ENCODE measurements around the gene CDH22. TPM values are rescaled to one million over a fixed set of nuclear protein-coding genes. Genes with fewer than 3 reads are reported as not detected.

Gene CDH22
- total and polyA plus RNA-seq, 2 experiments from 2014 or later, result 0.08 to 0.10 TPM

DNA sequence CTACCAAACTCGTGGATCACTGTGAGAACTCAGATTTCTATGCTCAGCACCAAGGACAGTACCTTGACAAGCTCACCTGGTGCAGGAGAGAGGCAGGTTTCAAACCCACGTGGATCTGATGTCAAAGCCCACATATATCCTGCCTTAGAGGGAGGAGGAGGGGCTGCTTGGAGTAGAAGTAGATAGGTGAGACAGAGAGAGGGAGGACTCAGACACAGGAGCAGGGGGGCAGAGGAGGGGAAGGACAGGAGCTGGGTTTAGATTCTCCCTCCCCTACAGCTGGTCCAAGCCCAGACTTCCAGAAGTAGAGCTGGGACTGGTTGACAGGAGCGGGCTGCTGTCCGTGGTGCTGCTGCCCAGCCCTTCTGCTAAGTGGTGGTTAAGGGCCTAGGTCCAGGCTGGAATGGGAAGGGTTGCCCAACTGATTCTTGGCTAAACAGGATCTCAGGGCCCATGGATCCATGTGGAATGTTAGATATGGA lies 77.5 kb downstream of the CDH22 start:
- Histone ChIP-seq H4K20me1 (replicated peaks; ENCODE audit: insufficient read depth) (no peaks in the 10 kb centered on the region), H3K4me3 (no peak overlapping the region), H3K4me2 (no peak overlapping the region), H3K4me1 (ENCODE audit: insufficient read depth) (peaks cover 4% of the 10 kb centered on the region; the same call in 1 of the 2 replicates), H3K27me3 (ENCODE audit: insufficient read depth) (no peaks in the 10 kb centered on the region), H3K27ac (ENCODE audit: low read depth) (no peak overlapping the region), H2AFZ (no peak overlapping the region), H3K36me3 (ENCODE audit: insufficient read depth) (no peaks in the 10 kb centered on the region), H3F3A (replicated peaks; ENCODE audit: low read depth) (no peaks in the 10 kb centered on the region), H3K79me2 (replicated peaks; ENCODE audit: insufficient read depth) (no peaks in the 10 kb centered on the region), H3K9me2 (ENCODE audit: insufficient read depth) (no peaks in the 10 kb centered on the region)
- Mint-ChIP-seq H3K36me3 (ENCODE audit: low read depth) (no peaks in the 10 kb centered on the region), H3K27ac (no peak overlapping the region), H3K27me3 (ENCODE audit: insufficient read depth, low read depth, poor library complexity) (peaks cover 12% of the 10 kb centered on the region), H3K4me1 (peaks cover 14% of the 10 kb centered on the region; the same call in 2 of the 3 replicates), H3K4me3 (no peak overlapping the region), H3K9me3 (no peaks in the 10 kb centered on the region)
- no peak for TF ChIP-seq NANOG (IDR thresholded peaks at IDR 0.05; ENCODE audit: borderline replicate concordance)
- TF ChIP-seq EZH2phosphoT487 (IDR thresholded peaks at IDR 0.05; ENCODE audit: unreplicated experiment), result no peak
- no peak for TF ChIP-seq POLR2AphosphoS5 (IDR thresholded peaks at IDR 0.05; ENCODE audit: low read depth)
- TF ChIP-seq, protein P1, sequence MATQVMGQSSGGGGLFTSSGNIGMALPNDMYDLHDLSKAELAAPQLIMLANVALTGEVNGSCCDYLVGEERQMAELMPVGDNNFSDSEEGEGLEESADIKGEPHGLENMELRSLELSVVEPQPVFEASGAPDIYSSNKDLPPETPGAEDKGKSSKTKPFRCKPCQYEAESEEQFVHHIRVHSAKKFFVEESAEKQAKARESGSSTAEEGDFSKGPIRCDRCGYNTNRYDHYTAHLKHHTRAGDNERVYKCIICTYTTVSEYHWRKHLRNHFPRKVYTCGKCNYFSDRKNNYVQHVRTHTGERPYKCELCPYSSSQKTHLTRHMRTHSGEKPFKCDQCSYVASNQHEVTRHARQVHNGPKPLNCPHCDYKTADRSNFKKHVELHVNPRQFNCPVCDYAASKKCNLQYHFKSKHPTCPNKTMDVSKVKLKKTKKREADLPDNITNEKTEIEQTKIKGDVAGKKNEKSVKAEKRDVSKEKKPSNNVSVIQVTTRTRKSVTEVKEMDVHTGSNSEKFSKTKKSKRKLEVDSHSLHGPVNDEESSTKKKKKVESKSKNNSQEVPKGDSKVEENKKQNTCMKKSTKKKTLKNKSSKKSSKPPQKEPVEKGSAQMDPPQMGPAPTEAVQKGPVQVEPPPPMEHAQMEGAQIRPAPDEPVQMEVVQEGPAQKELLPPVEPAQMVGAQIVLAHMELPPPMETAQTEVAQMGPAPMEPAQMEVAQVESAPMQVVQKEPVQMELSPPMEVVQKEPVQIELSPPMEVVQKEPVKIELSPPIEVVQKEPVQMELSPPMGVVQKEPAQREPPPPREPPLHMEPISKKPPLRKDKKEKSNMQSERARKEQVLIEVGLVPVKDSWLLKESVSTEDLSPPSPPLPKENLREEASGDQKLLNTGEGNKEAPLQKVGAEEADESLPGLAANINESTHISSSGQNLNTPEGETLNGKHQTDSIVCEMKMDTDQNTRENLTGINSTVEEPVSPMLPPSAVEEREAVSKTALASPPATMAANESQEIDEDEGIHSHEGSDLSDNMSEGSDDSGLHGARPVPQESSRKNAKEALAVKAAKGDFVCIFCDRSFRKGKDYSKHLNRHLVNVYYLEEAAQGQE (IDR thresholded peaks at IDR 0.05; ENCODE audit: unreplicated experiment), result peak; percentile 70
- ATAC-seq (peak; percentile 91), DNase-seq (ENCODE audit: low spot score) (peak; percentile 85)

GRCh38 chr20:46230106-46230491 lies 78.2 kb downstream of the CDH22 start:
- peaks cover 10% of the 10 kb centered on the region for H3K27me3 Mint-ChIP-seq (ENCODE audit: insufficient read depth, low read depth, poor library complexity)
- Histone ChIP-seq H4K20me1 (replicated peaks; ENCODE audit: insufficient read depth) (no peaks in the 10 kb centered on the region), H3F3A (replicated peaks; ENCODE audit: low read depth) (no peaks in the 10 kb centered on the region), H3K36me3 (ENCODE audit: insufficient read depth) (no peaks in the 10 kb centered on the region), H3K4me3 (no peak overlapping the region), H3K79me2 (replicated peaks; ENCODE audit: insufficient read depth) (no peaks in the 10 kb centered on the region), H2AFZ (no peak overlapping the region), H3K9me2 (ENCODE audit: insufficient read depth) (no peaks in the 10 kb centered on the region), H3K27ac (ENCODE audit: low read depth) (no peak overlapping the region), H3K4me2 (no peak overlapping the region), H3K4me1 (ENCODE audit: insufficient read depth) (peaks cover 4% of the 10 kb centered on the region; the same call in 1 of the 2 replicates), H3K27me3 (ENCODE audit: insufficient read depth) (no peaks in the 10 kb centered on the region)
- H3K27ac Mint-ChIP-seq, result no peak overlapping the region
- H3K36me3 Mint-ChIP-seq (ENCODE audit: low read depth), result no peaks in the 10 kb centered on the region
- H3K9me3 Mint-ChIP-seq, result no peaks in the 10 kb centered on the region
- no peak for ATAC-seq
- no peak overlapping the region for H3K4me3 Mint-ChIP-seq
- peaks cover 16% of the 10 kb centered on the region; the same call in 2 of the 3 replicates for H3K4me1 Mint-ChIP-seq
- no peak for DNase-seq (ENCODE audit: low spot score)
- TF ChIP-seq, protein P2, sequence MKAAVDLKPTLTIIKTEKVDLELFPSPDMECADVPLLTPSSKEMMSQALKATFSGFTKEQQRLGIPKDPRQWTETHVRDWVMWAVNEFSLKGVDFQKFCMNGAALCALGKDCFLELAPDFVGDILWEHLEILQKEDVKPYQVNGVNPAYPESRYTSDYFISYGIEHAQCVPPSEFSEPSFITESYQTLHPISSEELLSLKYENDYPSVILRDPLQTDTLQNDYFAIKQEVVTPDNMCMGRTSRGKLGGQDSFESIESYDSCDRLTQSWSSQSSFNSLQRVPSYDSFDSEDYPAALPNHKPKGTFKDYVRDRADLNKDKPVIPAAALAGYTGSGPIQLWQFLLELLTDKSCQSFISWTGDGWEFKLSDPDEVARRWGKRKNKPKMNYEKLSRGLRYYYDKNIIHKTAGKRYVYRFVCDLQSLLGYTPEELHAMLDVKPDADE (IDR thresholded peaks at IDR 0.05), result no peak
- TF ChIP-seq ZNF114 (CRISPR knock-in tag; IDR thresholded peaks at IDR 0.05) (no peak), NANOG (IDR thresholded peaks at IDR 0.05; ENCODE audit: borderline replicate concordance) (no peak), ZNF331 (CRISPR knock-in tag; IDR thresholded peaks at IDR 0.05; ENCODE audit: low read depth) (no peak), EZH2phosphoT487 (IDR thresholded peaks at IDR 0.05; ENCODE audit: unreplicated experiment) (no peak), EZH2 (IDR thresholded peaks at IDR 0.05; ENCODE audit: low read depth, unreplicated experiment) (no peak)
- TF ChIP-seq, protein P1 (IDR thresholded peaks at IDR 0.05; ENCODE audit: unreplicated experiment), result no peak

All from GM23338 (cell line).